T-helper 1 cell (primary cell): Measurements from ENCODE around the gene CELF5.
"Not testable (repeated sequence)": the region's sequence is repeated elsewhere in the genome, so short reads cannot be mapped to it uniquely, and the experiment has no call there.

Source experiments
- DNase-seq, 5 donors: peaks; one replicate each; pipeline ENCODE4 v3.0.0-alpha.2; 2012 to 2020

Gene CELF5

GRCh38 chr19:3325451-3325850 lies 101.0 kb downstream of the CELF5 start:
- no peak for DNase-seq

- no peak for DNase-seq
These were observed 104.3 kb downstream of the CELF5 start for GRCh38 chr19:3328743-3329142.

- no peak for DNase-seq
These were observed 105.6 kb downstream of the CELF5 start for GRCh38 chr19:3330047-3330446.

- DNase-seq, result not testable (repeated sequence)
These were observed 107.8 kb downstream of the CELF5 start for GRCh38 chr19:3332232-3332631.

- DNase-seq, result no peak
These were observed 108.6 kb downstream of the CELF5 start for GRCh38 chr19:3333020-3333583.

GRCh38 chr19:3333662-3334061 lies 109.2 kb downstream of the CELF5 start:
- DNase-seq, result no peak

- not testable (repeated sequence) for DNase-seq
These were observed 110.4 kb downstream of the CELF5 start for GRCh38 chr19:3334749-3335430.

- DNase-seq, result no peak
These were observed 111.2 kb downstream of the CELF5 start for GRCh38 chr19:3335431-3336350.

- no peak for DNase-seq
These were observed 111.9 kb downstream of the CELF5 start for GRCh38 chr19:3336351-3336679.

GRCh38 chr19:3336680-3337523 lies 112.4 kb downstream of the CELF5 start:
- DNase-seq, result no peak

GRCh38 chr19:3338541-3339181 lies 114.2 kb downstream of the CELF5 start:
- DNase-seq, result peak in 4 of 5 donors; percentile 39 to 82 (median 52)

- no peak for DNase-seq
These were observed 115.9 kb downstream of the CELF5 start for GRCh38 chr19:3340340-3340739.

GRCh38 chr19:3342246-3342645 lies 117.8 kb downstream of the CELF5 start:
- no peak for DNase-seq

GRCh38 chr19:3342962-3343361 lies 118.5 kb downstream of the CELF5 start:
- DNase-seq, result not testable (repeated sequence)

GRCh38 chr19:3343619-3344502 lies 119.4 kb downstream of the CELF5 start:
- DNase-seq, result peak in 1 of 5 donors; percentile 65

GRCh38 chr19:3344608-3345598 lies 120.4 kb downstream of the CELF5 start:
- DNase-seq, result no peak

- DNase-seq, result no peak
These were observed 121.5 kb downstream of the CELF5 start for GRCh38 chr19:3345850-3346460.
